Mucosa of rectum (tissue), 2 donors: ENCODE results near the gene DRAM2.

ENCODE experiments used
- H3K27ac ChIP-seq, 2 donors: one replicate each; pipeline ENCODE4 v1.7.0; 2013; ENCODE audit warnings: inconsistent platforms in 2 of 2, low read depth in 2 of 2, low read length in 2 of 2
- H3K27me3 ChIP-seq, 2 donors: one replicate each; pipeline ENCODE4 v1.7.0; 2013; ENCODE audit warnings: low read length in 2 of 2; ENCODE audit not compliant: control insufficient read depth in 2 of 2, insufficient read depth in 2 of 2
- H3K36me3 ChIP-seq, 2 donors: one replicate each; pipeline ENCODE4 v1.7.0; 2013; ENCODE audit warnings: low read length in 2 of 2; ENCODE audit not compliant: control insufficient read depth in 2 of 2, insufficient read depth in 2 of 2
- H3K4me1 ChIP-seq, 2 donors: one replicate each; pipeline ENCODE4 v1.7.0; 2013; ENCODE audit warnings: low read length in 2 of 2, mild to moderate bottlenecking in 1 of 2; ENCODE audit not compliant: control insufficient read depth in 2 of 2, insufficient read depth in 2 of 2
- H3K4me3 ChIP-seq, 2 donors: one replicate each; pipeline ENCODE4 v1.7.0; 2013; ENCODE audit warnings: low read length in 2 of 2
- H3K9ac ChIP-seq, 2 donors: one replicate each; pipeline ENCODE4 v1.7.0; 2013; ENCODE audit warnings: low read length in 2 of 2, low read depth in 1 of 2, mild to moderate bottlenecking in 1 of 2
- H3K9me3 ChIP-seq, 2 donors: one replicate each; pipeline ENCODE4 v1.7.0; 2013; ENCODE audit warnings: low read length in 2 of 2; ENCODE audit not compliant: control insufficient read depth in 2 of 2
- donor health status: healthy.
- donor health status: Normal muscosa, but diverticular disease.

Gene DRAM2

DNA sequence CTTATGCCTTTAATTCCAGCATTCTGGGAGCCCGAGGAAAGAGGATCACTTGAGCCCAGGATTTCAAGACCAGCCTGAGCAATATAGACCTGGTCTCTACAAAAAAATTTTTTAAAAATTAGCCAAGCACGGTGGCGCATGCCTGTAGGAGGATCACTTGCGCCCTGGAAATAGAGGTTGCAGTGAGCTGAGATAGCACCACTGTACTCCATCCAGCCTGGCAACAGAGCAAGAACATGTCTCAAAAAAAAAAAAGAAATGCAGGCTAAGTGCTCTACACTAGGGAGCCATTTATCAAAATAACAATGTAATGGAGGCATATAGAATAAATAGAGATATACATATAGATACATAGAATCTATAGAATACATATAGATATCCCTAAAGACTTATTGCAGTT, 23.5 kb upstream of the DRAM2 start:
- H3K9ac ChIP-seq, result no peak overlapping the region
- no peaks in the 10 kb centered on the region for H3K27me3 ChIP-seq
- no peak overlapping the region for H3K27ac ChIP-seq
- no peaks in the 10 kb centered on the region for H3K4me1 ChIP-seq
- H3K9me3 ChIP-seq, result no peaks in the 10 kb centered on the region
- H3K4me3 ChIP-seq, result no peak overlapping the region
- H3K36me3 ChIP-seq, result peaks cover 3 to 37% of the 10 kb centered on the region in 2 donors

DNA sequence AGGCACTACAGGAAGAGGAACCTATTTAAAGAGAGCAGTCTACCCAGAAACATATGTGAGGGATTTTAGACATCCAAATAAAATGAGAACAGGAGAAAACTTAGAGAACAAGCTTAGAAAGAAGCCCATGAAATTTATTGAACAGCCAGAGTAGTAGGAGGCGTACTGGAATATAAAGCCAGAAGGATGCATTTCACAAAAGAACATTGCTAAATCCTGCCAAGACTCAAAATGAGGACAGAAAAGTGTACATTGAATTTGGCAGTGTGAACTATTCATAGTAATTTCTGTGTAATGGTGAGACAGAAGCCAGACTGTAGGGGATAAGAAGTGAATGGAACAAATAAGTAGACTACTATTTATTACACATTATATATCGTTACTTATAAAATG, 22.6 kb upstream of the DRAM2 start:
- H3K4me1 ChIP-seq, result no peaks in the 10 kb centered on the region
- H3K27me3 ChIP-seq, result no peaks in the 10 kb centered on the region
- H3K9ac ChIP-seq, result no peak overlapping the region
- H3K4me3 ChIP-seq, result no peak overlapping the region
- no peak overlapping the region for H3K27ac ChIP-seq
- H3K36me3 ChIP-seq, result peaks cover 3 to 31% of the 10 kb centered on the region in 2 donors
- no peaks in the 10 kb centered on the region for H3K9me3 ChIP-seq

GRCh38 chr1:111161843-111162487, 22.1 kb upstream of the DRAM2 start:
- Histone ChIP-seq H3K27me3 (no peaks in the 10 kb centered on the region), H3K9me3 (no peaks in the 10 kb centered on the region), H3K27ac (no peak overlapping the region), H3K36me3 (peaks cover 3 to 31% of the 10 kb centered on the region in 2 donors), H3K9ac (no peak overlapping the region), H3K4me1 (no peaks in the 10 kb centered on the region), H3K4me3 (no peak overlapping the region)

GRCh38 chr1:111157431-111157830, 17.5 kb upstream of the DRAM2 start:
- no peaks in the 10 kb centered on the region for H3K27me3 ChIP-seq
- H3K9me3 ChIP-seq, result no peaks in the 10 kb centered on the region
- H3K27ac ChIP-seq, result no peak overlapping the region
- H3K36me3 ChIP-seq, result peaks cover 12 to 29% of the 10 kb centered on the region in 2 donors
- H3K4me1 ChIP-seq, result no peaks in the 10 kb centered on the region
- H3K4me3 ChIP-seq, result no peak overlapping the region
- no peak overlapping the region for H3K9ac ChIP-seq

- no peaks in the 10 kb centered on the region for H3K9me3 ChIP-seq
- no peaks in the 10 kb centered on the region for H3K27me3 ChIP-seq
- H3K36me3 ChIP-seq, result peaks cover 22 to 26% of the 10 kb centered on the region in 2 donors
- no peak overlapping the region for H3K9ac ChIP-seq
- no peak overlapping the region for H3K4me3 ChIP-seq
- no peak overlapping the region for H3K27ac ChIP-seq
- H3K4me1 ChIP-seq, result no peaks in the 10 kb centered on the region
These were observed 14.4 kb upstream of the DRAM2 start for GRCh38 chr1:111154021-111154999.

DNA sequence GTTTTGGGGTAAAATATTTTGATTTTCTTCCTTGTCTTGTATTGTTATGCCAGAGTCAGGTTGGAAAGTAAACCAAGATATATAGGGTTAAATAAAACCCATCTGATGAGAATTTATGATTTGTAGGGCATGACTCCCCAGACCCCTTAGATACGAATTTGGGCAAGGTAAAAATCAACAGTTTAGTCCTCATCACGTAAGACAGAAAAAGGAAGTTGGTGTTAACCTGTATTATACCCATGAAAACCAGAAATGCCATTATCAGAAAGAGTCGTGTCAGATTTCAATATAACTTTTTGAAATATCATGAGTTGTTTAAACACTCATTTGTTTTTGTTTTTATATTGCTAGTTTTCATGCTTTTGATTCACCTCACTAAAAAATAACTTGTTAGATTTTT, 11.9 kb upstream of the DRAM2 start:
- H3K9me3 ChIP-seq, result no peaks in the 10 kb centered on the region
- H3K9ac ChIP-seq, result no peak overlapping the region
- no peaks in the 10 kb centered on the region for H3K27me3 ChIP-seq
- no peak overlapping the region for H3K27ac ChIP-seq
- no peaks in the 10 kb centered on the region for H3K4me1 ChIP-seq
- H3K4me3 ChIP-seq, result no peak overlapping the region
- H3K36me3 ChIP-seq, result peaks cover 35 to 39% of the 10 kb centered on the region in 2 donors

DNA sequence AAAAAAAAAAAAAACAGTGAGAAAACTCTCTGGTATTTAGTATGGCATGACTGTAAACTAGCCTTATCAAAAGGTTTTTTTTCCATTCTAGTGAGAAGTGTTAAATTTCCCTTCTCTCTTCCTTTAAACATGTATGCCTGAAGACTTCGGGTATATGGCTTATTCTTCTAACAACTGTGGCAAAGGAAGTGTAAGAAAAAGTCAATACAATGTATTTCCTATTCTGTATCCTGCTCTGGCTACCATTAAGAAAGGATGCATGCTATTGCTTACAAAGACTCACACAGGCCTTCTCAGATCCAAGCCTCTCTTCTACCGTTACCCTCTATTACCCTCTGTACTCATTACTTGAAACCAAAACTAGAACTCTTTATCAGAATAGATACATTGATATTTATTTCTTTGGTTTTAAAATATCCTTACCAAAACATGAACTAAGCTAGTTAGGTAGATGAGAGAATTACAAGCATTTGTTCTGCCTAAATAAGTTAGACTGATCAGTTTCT, 8.5 kb upstream of the DRAM2 start:
- H3K9me3 ChIP-seq, result no peaks in the 10 kb centered on the region
- H3K36me3 ChIP-seq, result peaks cover 35% of the 10 kb centered on the region in 2 donors
- no peaks in the 10 kb centered on the region for H3K27me3 ChIP-seq

GRCh38 chr1:111147948-111148347, 8.1 kb upstream of the DRAM2 start:
- Histone ChIP-seq H3K27ac (no peak overlapping the region), H3K9me3 (no peaks in the 10 kb centered on the region), H3K27me3 (no peaks in the 10 kb centered on the region), H3K36me3 (peaks cover 30 to 32% of the 10 kb centered on the region in 2 donors), H3K4me1 (no peaks in the 10 kb centered on the region), H3K4me3 (no peak overlapping the region), H3K9ac (no peak overlapping the region)

More for the DNA sequence above, 8.5 kb upstream of the DRAM2 start:
- Histone ChIP-seq H3K4me1 (no peaks in the 10 kb centered on the region), H3K27ac (no peak overlapping the region), H3K9ac (no peak overlapping the region), H3K4me3 (no peak overlapping the region)

DNA sequence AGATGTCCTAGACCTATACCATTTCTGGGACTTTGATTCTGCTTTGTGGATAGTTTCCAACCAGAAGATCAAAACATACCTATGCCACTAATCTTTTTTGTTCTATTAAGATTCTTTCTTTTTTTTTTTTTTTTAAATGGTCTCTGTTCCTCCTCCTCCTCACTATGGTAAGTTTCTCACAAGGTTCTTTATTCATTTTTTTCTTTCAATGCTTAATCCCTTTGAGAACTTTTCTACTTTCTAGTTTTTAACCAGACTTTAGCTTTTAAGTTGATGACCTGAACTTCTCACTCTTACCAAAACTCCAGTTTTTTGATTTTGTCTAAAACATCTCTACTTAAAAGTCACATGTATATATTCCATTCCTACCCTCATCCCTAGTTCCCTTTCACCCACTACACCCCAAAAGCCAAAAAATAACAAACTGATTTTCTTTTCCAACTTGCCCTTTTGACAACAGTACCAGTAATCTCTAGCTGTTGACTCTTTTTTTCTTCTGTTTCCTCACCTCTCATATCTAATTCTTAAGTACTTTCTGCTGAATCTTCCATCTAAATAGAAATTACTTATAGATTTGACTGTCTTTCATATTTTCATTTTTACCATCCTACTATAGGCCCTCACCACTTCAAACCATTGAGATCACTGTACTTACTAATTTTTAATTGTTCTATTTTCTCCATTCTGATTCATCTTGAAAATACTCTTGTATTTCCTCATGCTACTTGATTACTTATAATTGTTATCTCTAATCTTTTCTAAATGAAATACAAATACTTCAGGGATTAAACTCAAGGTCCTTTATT, 6.3 kb upstream of the DRAM2 start:
- no peaks in the 10 kb centered on the region for H3K9me3 ChIP-seq
- no peaks in the 10 kb centered on the region for H3K27me3 ChIP-seq
- peaks cover 25 to 27% of the 10 kb centered on the region in 2 donors for H3K36me3 ChIP-seq
- H3K4me3 ChIP-seq, result no peak overlapping the region
- no peak overlapping the region for H3K27ac ChIP-seq
- H3K4me1 ChIP-seq, result peaks cover 2 to 6% of the 10 kb centered on the region in 2 donors
- no peak overlapping the region for H3K9ac ChIP-seq
